Measurements from ENCODE around the gene IDH3G.

IDH3G gene

GRCh38 chrX:153814591-153815315 is 20.6 kb upstream of the IDH3G start:
- DNase-seq: no peak

GRCh38 chrX:153813161-153813560 is 19.0 kb upstream of the IDH3G start:
- DNase-seq: no peak

- no peak for DNase-seq
Observed at GRCh38 chrX:153812220-153812619, 18.0 kb upstream of the IDH3G start.

- DNase-seq: no peak
Observed at GRCh38 chrX:153807976-153808375, 13.8 kb upstream of the IDH3G start.

GRCh38 chrX:153806999-153807575 is 12.9 kb upstream of the IDH3G start:
- DNase-seq: no peak

- DNase-seq: no peak
Observed at GRCh38 chrX:153805436-153805835, 11.3 kb upstream of the IDH3G start.

GRCh38 chrX:153804621-153805020 is 10.4 kb upstream of the IDH3G start:
- DNase-seq: no peak

GRCh38 chrX:153804100-153804595 is 10.0 kb upstream of the IDH3G start:
- no peak for DNase-seq

GRCh38 chrX:153803211-153804099 is 9.3 kb upstream of the IDH3G start:
- DNase-seq: no peak

GRCh38 chrX:153802513-153803045 is 8.4 kb upstream of the IDH3G start:
- DNase-seq: no peak

GRCh38 chrX:153801669-153802068 is 7.5 kb upstream of the IDH3G start:
- no peak for DNase-seq

GRCh38 chrX:153800746-153801145 is 6.6 kb upstream of the IDH3G start:
- no peak for DNase-seq

GRCh38 chrX:153800177-153800722 is 6.1 kb upstream of the IDH3G start:
- no peak for DNase-seq

- DNase-seq: no peak
Observed at GRCh38 chrX:153799326-153799725, 5.2 kb upstream of the IDH3G start.

GRCh38 chrX:153797415-153798015 is 3.3 kb upstream of the IDH3G start:
- DNase-seq: no peak

GRCh38 chrX:153794897-153795816 is 982 bp upstream of the IDH3G start:
- no peak for DNase-seq

GRCh38 chrX:153793291-153793690 is 884 bp downstream of the IDH3G start:
- DNase-seq: no peak

- DNase-seq: peak in 1 of 2 experiments; percentile 49
Observed at GRCh38 chrX:153792368-153792767, 1.8 kb downstream of the IDH3G start.

- DNase-seq: no peak
Observed at GRCh38 chrX:153791104-153791852, 2.9 kb downstream of the IDH3G start.

- no peak for DNase-seq
Observed at GRCh38 chrX:153789654-153790053, 4.5 kb downstream of the IDH3G start.

- DNase-seq: no peak
Observed at GRCh38 chrX:153786669-153787068, 7.5 kb downstream of the IDH3G start.

Measured in NCI-H524 (cell line).